Ramos (cell line): Measurements from ENCODE around the gene PTAFR.
"Not testable (repeated sequence)": the region's sequence is repeated elsewhere in the genome, so short reads cannot be mapped to it uniquely, and the experiment has no call there.

ENCODE experiments used
- in situ Hi-C: fragments of 300-500 bp; cut with MboI; formaldehyde crosslinking; loops from one replicate; pipeline ENCODE4 v1.14.3; 2022; ENCODE audit warnings: low sequenced_read_pairs; ENCODE audit not compliant: unreplicated experiment

The PTAFR gene

GRCh38 chr1:28150125-28150780 is 26.2 kb downstream of the PTAFR start:
- in situ Hi-C loops = no loop called here

DNA sequence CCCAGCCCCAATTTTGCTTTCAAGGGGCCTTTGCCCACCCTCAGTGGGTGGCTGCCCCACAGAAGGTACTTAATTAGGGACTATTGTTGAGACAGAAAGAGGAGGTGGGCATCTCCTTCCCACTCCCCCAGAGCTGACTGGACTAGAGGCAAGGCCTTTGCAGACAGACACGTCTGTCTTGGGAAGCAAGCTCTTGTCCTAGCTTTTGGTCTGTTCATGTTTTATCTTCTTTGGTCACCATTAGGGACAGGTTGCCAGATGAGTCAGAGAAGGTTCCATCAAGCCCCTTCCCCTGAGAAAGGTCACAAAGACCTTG is 27.7 kb downstream of the PTAFR start:
- in situ Hi-C loops = no loop called here

DNA sequence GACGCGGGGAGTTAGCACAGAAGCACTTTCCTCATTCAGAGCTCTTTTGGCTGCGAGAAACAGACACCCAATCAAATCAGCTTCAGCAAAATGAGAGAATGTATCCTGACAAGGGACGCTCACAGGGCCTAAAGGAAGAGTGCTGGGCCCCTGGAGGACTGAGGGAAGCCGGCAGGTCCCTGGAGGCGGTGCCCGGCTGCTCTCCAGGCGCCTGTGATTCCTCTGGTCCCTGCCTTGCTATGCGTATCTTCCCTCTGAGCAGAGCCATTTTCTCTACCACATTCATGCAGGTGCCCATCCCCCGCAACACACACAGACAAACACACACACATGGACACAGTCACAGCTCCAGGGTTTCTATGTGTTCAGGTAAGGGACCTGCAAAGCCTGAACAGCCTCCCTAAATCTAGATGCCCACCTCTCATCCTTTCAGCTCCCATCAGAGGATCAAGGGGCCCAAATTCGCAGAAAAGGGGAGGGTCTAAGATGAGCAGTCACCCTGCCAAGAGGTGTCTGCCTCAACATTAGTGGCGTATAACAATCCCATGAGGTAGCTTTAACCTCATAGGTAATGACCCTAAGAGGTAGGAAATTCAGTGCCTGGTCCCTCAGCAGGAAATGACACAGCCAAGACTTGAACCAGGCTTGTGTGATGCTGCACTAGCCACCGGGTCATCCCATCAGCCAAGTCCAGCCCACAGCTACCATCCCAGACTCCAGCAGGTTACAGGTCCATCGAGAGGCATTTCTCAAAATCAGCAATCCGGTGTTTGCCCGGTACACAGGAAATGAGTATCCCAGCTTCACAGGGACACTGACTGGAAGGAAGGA is 29.0 kb downstream of the PTAFR start:
- in situ Hi-C loops = no loop called here

- in situ Hi-C loops = no loop called here
Measured at GRCh38 chr1:28145728-28146127, 30.8 kb downstream of the PTAFR start.

DNA sequence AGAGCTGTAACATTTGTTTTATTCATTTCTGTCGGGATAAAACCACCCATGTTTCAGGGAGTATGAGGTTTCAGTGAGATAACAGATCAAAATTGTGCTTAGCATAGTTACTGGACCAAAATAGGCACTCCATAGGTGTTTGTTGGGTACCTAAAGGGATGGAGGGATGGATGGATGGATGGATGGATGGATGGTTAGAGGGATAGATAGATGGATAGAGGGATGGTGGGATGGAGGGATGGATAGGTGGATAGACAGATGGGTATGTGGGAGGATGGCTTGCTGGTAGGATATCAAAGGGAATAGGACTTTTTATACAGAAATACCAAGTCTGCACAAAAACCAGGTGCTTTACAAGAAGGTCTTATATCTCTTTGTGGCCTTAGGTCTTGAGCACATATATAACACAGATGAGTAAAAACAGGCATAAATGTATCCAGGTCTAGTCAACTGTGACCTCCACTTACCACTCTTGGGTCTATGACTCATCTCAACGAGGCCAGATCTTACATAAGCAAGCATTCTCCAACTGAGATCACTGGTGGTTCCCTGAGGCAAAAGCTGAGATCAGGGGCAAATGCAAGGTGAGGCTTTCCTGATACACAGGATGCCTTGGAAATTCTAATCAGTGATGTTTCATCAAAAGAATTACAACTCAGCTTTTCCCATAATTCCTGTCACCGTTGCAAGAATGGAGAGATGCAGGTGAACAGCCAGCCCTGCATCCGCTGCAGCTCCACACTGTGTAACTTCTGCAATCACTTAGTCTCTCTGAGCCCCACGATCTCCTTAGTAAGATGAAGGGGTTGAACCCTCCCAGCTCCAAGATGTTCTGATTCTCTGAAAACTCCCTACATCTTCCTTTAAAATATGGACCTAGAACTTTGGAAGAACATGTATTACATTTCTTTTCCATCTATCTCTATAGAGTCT is 32.0 kb downstream of the PTAFR start:
- in situ Hi-C loops = no loop called here

DNA sequence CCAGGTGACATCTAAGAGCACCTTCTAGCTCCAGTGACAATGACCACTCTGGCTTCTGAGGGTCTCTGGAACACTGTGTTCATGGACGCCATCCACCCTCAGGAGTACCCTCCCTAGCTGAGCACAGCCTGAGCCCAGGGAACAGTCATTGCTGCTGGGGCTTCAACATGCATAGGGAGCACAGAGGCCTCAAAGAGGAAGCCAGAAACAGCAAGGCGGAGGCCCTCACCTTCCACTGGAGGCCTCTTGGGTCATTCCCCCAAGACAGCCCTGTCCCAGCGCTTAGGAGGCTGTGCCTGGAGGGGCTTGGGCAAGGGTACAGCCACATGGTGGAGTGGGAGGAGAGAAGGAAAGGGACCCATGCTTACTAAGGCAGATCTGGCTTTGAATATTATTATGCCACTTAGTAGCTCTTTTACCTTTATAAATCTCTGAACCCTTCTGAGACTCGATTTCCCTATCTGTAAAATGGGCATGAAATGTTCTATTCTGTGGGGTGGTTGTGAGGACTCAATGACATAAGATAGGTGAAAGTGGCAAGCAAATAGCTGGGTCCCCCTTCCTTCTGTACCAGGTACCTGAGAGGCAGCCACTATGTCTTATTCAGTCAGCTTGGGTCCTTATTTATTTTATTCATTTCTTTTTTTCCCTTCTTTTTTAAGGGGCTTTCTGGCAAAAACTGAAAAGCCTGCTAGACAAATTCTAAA is 32.8 kb downstream of the PTAFR start:
- in situ Hi-C loops = no loop called here

DNA sequence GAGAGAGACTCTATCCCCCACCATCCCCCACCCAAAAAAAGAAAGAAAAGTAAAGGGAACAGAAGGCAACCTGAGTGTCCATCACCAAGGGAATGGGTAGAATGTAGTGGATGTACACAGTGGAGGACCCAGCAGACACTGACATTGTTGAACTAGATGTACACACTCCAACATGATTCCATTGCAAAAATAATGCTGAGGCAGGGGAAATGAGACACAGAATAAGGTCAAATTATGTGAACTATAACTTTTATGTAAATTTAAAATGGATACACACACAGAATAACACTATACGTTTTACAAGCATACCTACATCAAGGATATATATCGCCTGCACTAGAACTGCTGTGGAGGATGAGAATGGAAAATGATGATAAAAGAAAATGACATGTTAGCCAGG is 34.8 kb downstream of the PTAFR start:
- in situ Hi-C loops = no loop called here

GRCh38 chr1:28139866-28140265 is 36.6 kb downstream of the PTAFR start:
- in situ Hi-C loops = not testable (repeated sequence)

DNA sequence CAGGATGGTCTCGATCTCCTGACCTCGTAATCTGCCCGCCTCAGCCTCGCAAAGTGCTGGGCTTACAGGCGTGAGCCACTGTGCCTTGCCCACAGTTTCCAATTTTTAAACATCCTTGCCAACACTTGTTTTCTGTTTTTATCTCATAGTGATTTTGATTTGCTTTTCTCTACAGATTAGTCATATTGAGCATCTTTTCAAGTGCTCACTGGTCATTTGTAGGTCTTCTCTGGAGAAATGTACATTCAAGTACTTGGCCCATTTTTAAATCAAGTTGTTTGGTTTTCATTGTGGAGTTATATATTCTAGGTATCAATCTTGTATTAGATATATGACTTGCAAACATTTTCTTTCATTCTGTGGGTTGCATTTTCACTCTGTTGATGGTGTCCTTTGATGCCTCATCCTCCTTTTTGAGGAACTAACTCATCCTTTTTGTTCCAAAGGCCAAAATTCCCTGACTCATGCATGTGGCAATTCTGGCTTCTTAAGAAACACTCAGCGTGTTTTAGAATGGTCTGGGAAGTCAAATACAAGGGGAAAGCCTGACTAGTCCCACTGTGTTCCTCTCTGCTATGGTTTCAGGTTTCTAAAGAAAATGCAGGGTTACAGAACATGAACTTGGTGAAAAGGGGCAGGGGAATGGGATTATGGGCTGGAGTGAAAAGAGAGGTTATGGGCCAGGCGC is 37.3 kb downstream of the PTAFR start:
- in situ Hi-C loops = no loop called here

- in situ Hi-C loops = no loop called here
Measured at GRCh38 chr1:28136922-28137613, 39.4 kb downstream of the PTAFR start.

GRCh38 chr1:28136169-28136921 is 40.1 kb downstream of the PTAFR start:
- in situ Hi-C loops = no loop called here

- in situ Hi-C loops = no loop called here
Measured at GRCh38 chr1:28135371-28136168, 40.9 kb downstream of the PTAFR start.

GRCh38 chr1:28134651-28135207 is 41.8 kb downstream of the PTAFR start:
- in situ Hi-C loops = no loop called here

DNA sequence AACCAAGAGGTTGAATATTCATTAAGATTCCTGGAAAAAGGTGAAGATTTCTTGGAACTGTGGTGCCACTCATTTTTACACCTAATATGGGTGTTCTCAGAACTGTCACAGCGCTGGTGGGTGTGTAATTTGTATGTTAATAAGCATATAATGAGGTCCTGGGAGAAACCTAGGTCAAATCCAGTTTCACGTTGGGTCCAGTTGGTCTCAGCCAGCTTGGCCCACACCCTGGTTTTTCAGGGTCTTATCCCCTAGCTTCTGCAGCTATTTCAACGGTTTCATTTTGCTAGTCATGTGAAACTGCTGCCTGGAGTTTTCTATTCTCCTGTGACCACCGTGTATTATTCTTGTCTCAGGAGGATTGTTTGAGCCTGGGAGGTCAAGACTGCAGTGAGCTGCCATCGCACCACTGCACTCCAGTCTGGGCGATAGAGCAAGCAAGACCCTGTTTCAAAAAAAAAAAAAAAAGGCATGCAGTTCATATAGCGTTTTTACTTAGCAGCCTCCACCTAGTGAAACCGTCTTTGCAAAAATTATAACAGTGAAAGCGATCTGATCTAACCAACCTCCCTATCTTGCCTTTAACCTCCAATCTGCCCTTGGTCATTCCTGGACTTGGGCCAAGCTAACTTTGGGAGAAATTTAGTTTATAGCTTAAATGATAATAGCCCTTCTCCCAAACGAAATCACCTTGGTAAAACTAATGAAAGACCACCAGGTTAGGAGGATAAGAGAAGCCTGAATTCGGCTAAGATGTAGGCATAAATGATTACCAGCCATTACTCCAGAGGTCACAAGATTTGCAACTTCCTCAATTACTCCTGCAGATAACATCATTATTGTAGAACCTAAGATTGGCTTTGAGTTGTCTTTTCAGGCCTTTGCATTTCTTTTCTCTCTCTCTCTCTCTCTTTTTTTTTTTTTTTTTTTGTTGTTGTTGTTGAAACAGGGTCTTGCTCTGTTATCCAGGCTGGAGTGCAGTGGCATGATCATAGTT is 44.0 kb downstream of the PTAFR start:
- in situ Hi-C loops = no loop called here

DNA sequence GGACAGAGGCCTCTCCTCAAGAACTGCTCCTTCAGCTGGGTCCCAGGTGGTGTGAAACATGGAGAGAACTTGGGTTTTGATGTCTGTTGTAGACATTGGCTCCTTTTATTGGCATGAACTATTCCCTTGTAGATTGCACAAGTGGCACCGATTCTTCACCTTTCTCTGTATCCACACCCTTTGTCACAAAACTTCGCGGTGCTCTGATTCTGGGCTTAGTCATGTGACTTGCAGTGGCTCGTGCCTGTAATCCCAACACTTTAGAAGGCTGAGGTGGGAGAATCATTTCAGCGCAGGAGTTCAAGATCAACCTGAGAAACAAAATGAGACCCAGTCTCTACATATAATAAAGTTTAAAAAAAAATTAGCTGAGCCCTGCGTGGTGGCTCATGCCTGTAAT is 45.6 kb downstream of the PTAFR start:
- in situ Hi-C loops = no loop called here

- in situ Hi-C loops = no loop called here
Measured at GRCh38 chr1:28129150-28129549, 47.3 kb downstream of the PTAFR start.
